LNCAP (cell line): ENCODE results near the gene RPH3AL.

Source experiments
- CTCF ChIP-seq: fragments of 450-650 bp; IDR thresholded peaks from 2 replicates; pipeline ENCODE4 v1.5.1; 2017; ENCODE audit warnings: mild to moderate bottlenecking

RPH3AL gene

GRCh38 chr17:305090-305976 is 47.3 kb downstream of the RPH3AL start:
- TF ChIP-seq CTCF, result no peak

GRCh38 chr17:304461-304860 is 48.1 kb downstream of the RPH3AL start:
- no peak for TF ChIP-seq CTCF

GRCh38 chr17:303168-303567 is 49.4 kb downstream of the RPH3AL start:
- TF ChIP-seq CTCF, result no peak

GRCh38 chr17:302300-302698 is 50.3 kb downstream of the RPH3AL start:
- TF ChIP-seq CTCF, result no peak

- no peak for TF ChIP-seq CTCF
Measured at GRCh38 chr17:301681-302299, 50.8 kb downstream of the RPH3AL start.

GRCh38 chr17:300881-301280 is 51.7 kb downstream of the RPH3AL start:
- no peak for TF ChIP-seq CTCF

- TF ChIP-seq CTCF, result no peak
Measured at GRCh38 chr17:299546-299945, 53.1 kb downstream of the RPH3AL start.
